Transverse colon (tissue), 4 donors: ENCODE data around the gene GNAL.

Source experiments
- CTCF ChIP-seq, 5 experiments: fragments of 200-600 bp in 3 of 5; fragments of 450-650 bp in 2 of 5; sonication (generic) in 3 of 5; IDR thresholded peaks; 1 replicate in 2 of 5; 2 replicates in 3 of 5; pipeline ENCODE4 v1.5.1; 2016 to 2017; ENCODE audit warnings: antibody characterized with exemption in 5 of 5, inconsistent platforms in 3 of 5, mild to moderate bottlenecking in 2 of 5, moderate library complexity in 1 of 5
- POLR2A ChIP-seq: fragments of 450-650 bp; IDR thresholded peaks from one replicate; pipeline ENCODE4 v1.6.1; 2016; ENCODE audit warnings: antibody characterized with exemption, mild to moderate bottlenecking, moderate library complexity
- POLR2AphosphoS5 ChIP-seq, 3 donors: sonication (generic); formaldehyde crosslinking; IDR thresholded peaks; one replicate each; pipeline ENCODE4 v1.6.1; 2016; ENCODE audit warnings: antibody characterized with exemption in 3 of 3

- TF ChIP-seq CTCF (IDR thresholded peaks at IDR 0.05), result no peak
- TF ChIP-seq POLR2AphosphoS5 (IDR thresholded peaks at IDR 0.05), result no peak
- TF ChIP-seq POLR2A, result no peak
These were observed 137.8 kb downstream of the GNAL start for GRCh38 chr18:11826836-11827235.
